ENCODE results near the gene NAPSA. TPM values are rescaled to one million over a fixed set of nuclear protein-coding genes. Genes with fewer than 3 reads are reported as not detected.

NAPSA gene
- total RNA-seq, 1 experiment from 2014 or later: not detected

GRCh38 chr19:50327461-50328223 is 37.8 kb downstream of the NAPSA start:
- Histone ChIP-seq H3K9me3 (replicated peaks) (peaks cover 4% of the 10 kb centered on the region), H3K27ac (no peak overlapping the region), H3K36me3 (no peaks in the 10 kb centered on the region), H3K4me3 (no peak overlapping the region), H3K4me1 (replicated peaks) (0 out of 2 replicates have a peak, but pooled peaks cover 3% of the 10 kb centered on the region), H3K27me3 (replicated peaks) (peaks cover 53% of the 10 kb centered on the region)
- DNase-seq (ENCODE audit: low read depth in 1 of 2, low spot score in 2 of 2): no peak

- H3K36me3 ChIP-seq: no peaks in the 10 kb centered on the region
- peaks cover 46% of the 10 kb centered on the region for H3K27me3 ChIP-seq (replicated peaks)
- H3K4me3 ChIP-seq: no peak overlapping the region
- H3K4me1 ChIP-seq (replicated peaks): 0 out of 2 replicates have a peak, but pooled peaks cover 3% of the 10 kb centered on the region
- H3K9me3 ChIP-seq (replicated peaks): peaks cover 4% of the 10 kb centered on the region
- DNase-seq (ENCODE audit: low read depth in 1 of 2, low spot score in 2 of 2): no peak
- no peak overlapping the region for H3K27ac ChIP-seq
Observed at GRCh38 chr19:50327013-50327412, 38.4 kb downstream of the NAPSA start.

- Histone ChIP-seq H3K9me3 (replicated peaks) (peaks cover 4% of the 10 kb centered on the region), H3K36me3 (no peaks in the 10 kb centered on the region)
- no peak for DNase-seq (ENCODE audit: low read depth in 1 of 2, low spot score in 2 of 2)
Observed at GRCh38 chr19:50326101-50326664, 39.3 kb downstream of the NAPSA start.

DNA sequence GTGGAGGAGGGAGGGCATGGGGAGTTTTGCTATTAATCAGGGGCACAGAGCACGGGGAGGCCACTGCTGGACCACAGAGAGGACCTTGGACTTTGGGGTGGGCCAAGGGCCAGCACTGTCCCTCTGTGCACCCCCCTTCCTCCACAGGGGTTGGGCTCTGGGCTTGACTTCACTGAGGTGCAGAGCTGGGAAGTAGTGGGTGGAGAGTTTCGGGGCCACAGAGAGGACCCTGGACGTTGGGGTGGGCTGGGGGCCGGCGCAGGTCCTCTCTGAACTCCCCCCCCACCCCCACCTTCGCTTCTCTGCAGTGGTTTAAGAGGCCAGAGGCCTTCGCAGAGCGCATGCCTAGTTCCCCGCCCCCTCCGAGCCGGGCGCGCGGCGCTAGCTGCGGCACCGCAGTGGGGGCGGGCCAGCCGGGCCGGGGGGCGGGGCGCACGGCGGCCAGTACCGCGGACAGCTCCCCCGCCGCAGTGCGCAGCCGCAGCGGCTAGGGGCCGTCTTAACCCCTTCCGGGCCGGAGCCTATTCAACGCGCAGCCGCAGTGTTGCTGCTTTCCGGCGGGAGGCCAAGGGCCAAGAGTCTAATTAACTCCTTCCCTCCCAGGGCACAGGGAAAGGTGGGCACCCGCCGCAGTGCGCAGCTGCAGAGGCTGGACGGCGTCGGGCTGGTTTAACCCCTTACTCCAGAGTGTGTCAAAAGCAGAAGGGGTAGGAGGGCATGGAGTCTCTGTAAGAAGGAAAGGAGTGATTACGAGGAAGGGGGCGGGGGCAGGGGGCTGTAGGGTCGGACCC is 39.9 kb downstream of the NAPSA start:
- no peak overlapping the region for H3K27ac ChIP-seq
- peaks cover 39% of the 10 kb centered on the region for H3K27me3 ChIP-seq (replicated peaks)
- H3K4me3 ChIP-seq: no peak overlapping the region
- DNase-seq (ENCODE audit: low read depth in 1 of 2, low spot score in 2 of 2): no peak
- H3K9me3 ChIP-seq (replicated peaks): peaks cover 4% of the 10 kb centered on the region
- no peaks in the 10 kb centered on the region for H3K36me3 ChIP-seq
- 0 out of 2 replicates have a peak, but pooled peaks cover 3% of the 10 kb centered on the region for H3K4me1 ChIP-seq (replicated peaks)

More at GRCh38 chr19:50326101-50326664, 39.3 kb downstream of the NAPSA start:
- H3K27ac ChIP-seq: no peak overlapping the region
- H3K4me3 ChIP-seq: no peak overlapping the region
- H3K27me3 ChIP-seq (replicated peaks): peaks cover 41% of the 10 kb centered on the region
- H3K4me1 ChIP-seq (replicated peaks): 0 out of 2 replicates have a peak, but pooled peaks cover 3% of the 10 kb centered on the region

GRCh38 chr19:50324331-50324730 is 41.1 kb downstream of the NAPSA start:
- 0 out of 2 replicates have a peak, but pooled peaks cover 3% of the 10 kb centered on the region for H3K4me1 ChIP-seq (replicated peaks)
- no peak for DNase-seq (ENCODE audit: low read depth in 1 of 2, low spot score in 2 of 2)
- H3K9me3 ChIP-seq (replicated peaks): peaks cover 4% of the 10 kb centered on the region
- no peaks in the 10 kb centered on the region for H3K36me3 ChIP-seq
- no peak overlapping the region for H3K4me3 ChIP-seq
- no peak overlapping the region for H3K27ac ChIP-seq
- peaks cover 27% of the 10 kb centered on the region for H3K27me3 ChIP-seq (replicated peaks)

DNA sequence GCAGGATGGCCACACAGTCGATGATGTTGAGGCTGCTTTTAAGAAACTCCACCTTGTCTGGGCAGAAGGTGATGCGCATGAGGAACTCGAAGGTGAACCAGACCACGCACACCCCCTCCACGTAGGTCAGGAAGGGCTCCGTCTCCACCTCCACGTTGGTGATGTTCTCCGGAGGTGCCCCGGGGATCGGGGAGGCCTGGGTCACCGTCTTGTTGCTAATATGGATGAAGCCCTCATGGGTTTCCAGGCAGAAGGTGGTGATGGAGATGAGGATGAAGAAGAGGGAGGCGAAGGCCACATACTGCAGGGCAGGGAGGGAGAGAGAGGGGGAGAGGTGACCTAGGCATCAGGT is 41.7 kb downstream of the NAPSA start:
- Histone ChIP-seq H3K4me3 (no peak overlapping the region), H3K27ac (no peak overlapping the region), H3K27me3 (replicated peaks) (peaks cover 31% of the 10 kb centered on the region), H3K4me1 (replicated peaks) (0 out of 2 replicates have a peak, but pooled peaks cover 3% of the 10 kb centered on the region), H3K36me3 (no peaks in the 10 kb centered on the region), H3K9me3 (replicated peaks) (peaks cover 4% of the 10 kb centered on the region)
- no peak for DNase-seq (ENCODE audit: low read depth in 1 of 2, low spot score in 2 of 2)

- Histone ChIP-seq H3K9me3 (replicated peaks) (no peaks in the 10 kb centered on the region; the same call in 1 of the 2 replicates), H3K27me3 (replicated peaks) (peaks cover 27% of the 10 kb centered on the region), H3K36me3 (no peaks in the 10 kb centered on the region), H3K4me1 (replicated peaks) (0 out of 2 replicates have a peak, but pooled peaks cover 3% of the 10 kb centered on the region), H3K4me3 (no peak overlapping the region), H3K27ac (no peak overlapping the region)
- no peak for DNase-seq (ENCODE audit: low read depth in 1 of 2, low spot score in 2 of 2)
Observed at GRCh38 chr19:50322931-50323781, 42.3 kb downstream of the NAPSA start.

- Histone ChIP-seq H3K27ac (no peak overlapping the region), H3K9me3 (replicated peaks) (no peaks in the 10 kb centered on the region; the same call in 1 of the 2 replicates), H3K4me3 (no peak overlapping the region), H3K36me3 (no peaks in the 10 kb centered on the region), H3K4me1 (replicated peaks) (0 out of 2 replicates have a peak, but pooled peaks cover 3% of the 10 kb centered on the region), H3K27me3 (replicated peaks) (peaks cover 27% of the 10 kb centered on the region)
- no peak for DNase-seq (ENCODE audit: low read depth in 1 of 2, low spot score in 2 of 2)
Observed at GRCh38 chr19:50322234-50322633, 43.2 kb downstream of the NAPSA start.

DNA sequence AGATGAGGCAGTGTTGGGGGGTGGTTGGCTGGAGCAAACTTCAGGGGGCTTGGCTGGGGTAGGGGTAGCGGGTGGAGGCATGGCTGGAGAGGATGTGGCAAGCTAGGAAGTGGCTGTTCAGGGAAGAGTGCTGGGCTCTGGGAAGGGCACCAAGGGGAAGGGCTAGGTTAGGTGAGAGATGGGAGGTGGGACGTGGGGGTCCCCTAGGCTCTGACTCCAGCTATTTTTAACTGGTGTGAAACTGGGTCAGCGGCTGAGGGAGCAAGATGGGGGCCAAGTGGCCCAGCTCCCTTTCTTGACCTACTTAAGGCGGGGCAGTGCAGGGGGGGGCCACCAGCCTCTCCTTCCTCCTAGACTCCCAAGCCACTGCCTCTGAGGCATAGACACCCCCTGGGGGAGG is 43.6 kb downstream of the NAPSA start:
- Histone ChIP-seq H3K4me3 (no peak overlapping the region), H3K36me3 (no peaks in the 10 kb centered on the region), H3K4me1 (replicated peaks) (0 out of 2 replicates have a peak, but pooled peaks cover 3% of the 10 kb centered on the region), H3K9me3 (replicated peaks) (no peaks in the 10 kb centered on the region; the same call in 1 of the 2 replicates), H3K27ac (no peak overlapping the region), H3K27me3 (replicated peaks) (peaks cover 23% of the 10 kb centered on the region)
- DNase-seq (ENCODE audit: low read depth in 1 of 2, low spot score in 2 of 2): no peak

DNA sequence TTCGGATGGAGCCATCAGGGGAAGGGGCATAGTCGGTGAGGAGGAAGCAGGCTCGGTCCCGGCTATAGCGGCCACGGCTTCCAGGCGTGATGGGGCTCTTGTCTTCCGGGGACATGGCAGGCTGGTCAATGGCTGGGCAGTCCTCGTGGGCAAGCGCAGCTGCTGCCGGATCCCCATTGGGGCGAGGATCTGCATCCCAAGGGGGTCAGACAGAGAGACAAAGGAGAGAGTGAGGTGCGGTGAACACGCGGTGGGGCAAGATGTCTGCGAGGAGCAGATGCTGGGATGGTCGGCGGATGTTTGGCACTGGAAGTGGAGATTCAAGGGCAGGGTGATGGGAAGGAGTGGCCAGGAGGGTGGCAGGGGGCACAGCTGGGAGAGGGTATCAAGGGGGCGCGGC is 44.8 kb downstream of the NAPSA start:
- Histone ChIP-seq H3K4me1 (replicated peaks) (0 out of 2 replicates have a peak, but pooled peaks cover under 1% of the 10 kb centered on the region), H3K27me3 (replicated peaks) (peaks cover 23% of the 10 kb centered on the region), H3K36me3 (no peaks in the 10 kb centered on the region), H3K4me3 (no peak overlapping the region), H3K9me3 (replicated peaks) (no peaks in the 10 kb centered on the region; the same call in 1 of the 2 replicates), H3K27ac (no peak overlapping the region)
- DNase-seq (ENCODE audit: low read depth in 1 of 2, low spot score in 2 of 2): no peak

GRCh38 chr19:50320051-50320450 is 45.4 kb downstream of the NAPSA start:
- DNase-seq (ENCODE audit: low read depth in 1 of 2, low spot score in 2 of 2): no peak
- no peak overlapping the region for H3K27ac ChIP-seq
- peaks cover 21% of the 10 kb centered on the region for H3K27me3 ChIP-seq (replicated peaks)
- H3K4me3 ChIP-seq: no peak overlapping the region
- H3K9me3 ChIP-seq (replicated peaks): no peaks in the 10 kb centered on the region
- H3K36me3 ChIP-seq: no peaks in the 10 kb centered on the region
- no peaks in the 10 kb centered on the region for H3K4me1 ChIP-seq (replicated peaks)

GRCh38 chr19:50319156-50319555 is 46.3 kb downstream of the NAPSA start:
- Histone ChIP-seq H3K36me3 (no peaks in the 10 kb centered on the region), H3K27me3 (replicated peaks) (peaks cover 28% of the 10 kb centered on the region), H3K4me3 (no peak overlapping the region), H3K4me1 (replicated peaks) (no peaks in the 10 kb centered on the region), H3K27ac (no peak overlapping the region), H3K9me3 (replicated peaks) (no peaks in the 10 kb centered on the region)
- no peak for DNase-seq (ENCODE audit: low read depth in 1 of 2, low spot score in 2 of 2)

DNA sequence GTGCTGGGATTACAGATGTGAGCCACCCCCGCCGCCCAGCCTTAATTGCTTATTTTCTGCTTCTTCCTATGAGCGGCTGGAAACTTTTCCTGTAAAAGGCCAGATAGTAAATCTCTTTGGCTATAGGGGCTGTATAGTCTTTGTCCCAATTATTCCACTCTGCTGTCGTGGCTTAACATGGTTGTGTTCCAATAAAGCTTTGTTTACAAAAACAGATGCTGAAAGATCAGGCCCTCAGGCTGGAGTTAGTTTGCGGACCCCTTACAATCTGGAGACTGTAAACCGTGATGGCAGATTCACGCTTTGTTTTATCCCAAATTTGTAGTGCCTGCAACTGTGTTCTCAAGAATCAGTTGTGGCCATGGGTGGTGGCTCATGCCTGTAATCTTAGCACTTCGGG is 47.0 kb downstream of the NAPSA start:
- Histone ChIP-seq H3K4me3 (no peak overlapping the region), H3K27ac (no peak overlapping the region), H3K27me3 (replicated peaks) (peaks cover 32% of the 10 kb centered on the region), H3K4me1 (replicated peaks) (no peaks in the 10 kb centered on the region), H3K9me3 (replicated peaks) (no peaks in the 10 kb centered on the region), H3K36me3 (no peaks in the 10 kb centered on the region)
- no peak for DNase-seq (ENCODE audit: low read depth in 1 of 2, low spot score in 2 of 2)

All from SJSA1 (cell line).